AG09309 (cell line): ENCODE measurements around the gene GPD2.

Experiments used
- DNase-seq: peaks from one replicate; pipeline ENCODE4 v3.0.0-alpha.2; 2010; ENCODE audit warnings: low read depth
- H3K4me3 ChIP-seq: 2 replicates; pipeline ENCODE4 v1.5.1; 2011; ENCODE audit warnings: mild to moderate bottlenecking, low read depth, low read length, moderate library complexity; ENCODE audit not compliant: control insufficient read depth
- CTCF ChIP-seq: IDR thresholded peaks from 2 replicates; pipeline ENCODE4 v1.5.1; 2011; ENCODE audit warnings: mild to moderate bottlenecking, low read depth, low read length, inconsistent platforms; ENCODE audit not compliant: insufficient read depth, control insufficient read depth; ENCODE audit errors: missing control alignments

The GPD2 gene

DNA sequence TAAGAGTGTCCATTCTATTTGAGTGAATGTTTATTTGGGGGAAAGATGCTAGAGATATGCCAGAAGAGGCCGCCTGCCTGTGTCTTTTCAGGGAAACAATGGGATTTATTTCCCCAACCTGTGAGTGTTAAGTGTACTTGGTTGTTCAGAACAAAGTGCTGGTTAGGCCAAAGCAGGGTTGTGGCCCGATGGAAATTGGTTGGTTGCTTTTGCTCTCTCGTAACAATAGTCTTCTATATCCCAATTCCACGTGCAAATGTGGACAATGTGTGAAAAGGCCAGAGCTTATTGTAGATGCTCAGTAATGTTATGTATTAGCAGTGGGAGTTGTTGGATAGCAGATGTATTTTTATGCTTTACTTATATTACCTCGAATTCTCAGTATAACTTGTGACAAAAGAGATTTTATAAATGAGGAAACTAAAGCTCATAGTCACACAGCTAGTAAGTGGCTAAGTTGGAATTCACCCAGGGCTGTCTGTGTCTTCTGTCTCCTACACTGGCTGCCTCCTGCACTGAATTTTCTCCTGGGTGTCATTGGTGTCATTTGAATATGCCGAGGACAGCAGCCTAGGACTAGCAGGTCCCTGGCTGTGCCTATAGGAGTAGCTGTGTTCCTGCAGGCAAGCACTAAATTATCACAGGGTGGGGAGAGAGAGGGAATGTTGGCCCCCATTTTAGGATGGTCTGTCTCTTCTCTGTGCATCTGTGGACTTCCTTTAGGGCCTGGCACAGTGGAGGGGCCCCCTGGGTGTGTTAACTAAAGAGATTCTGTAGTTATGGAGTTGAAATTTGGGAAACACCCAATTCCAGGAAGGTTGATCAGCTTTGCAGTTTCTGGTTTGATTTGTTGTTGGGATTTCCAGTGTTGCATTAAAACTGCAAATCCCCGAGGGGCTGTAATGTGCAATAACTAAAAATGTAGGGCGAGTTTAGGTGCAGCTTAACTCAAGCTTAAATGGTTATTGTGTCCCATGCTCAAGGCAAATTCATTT is 21.6 kb downstream of the GPD2 start:
- no peak for TF ChIP-seq CTCF
- DNase-seq: no peak
- no peak overlapping the region for H3K4me3 ChIP-seq

DNA sequence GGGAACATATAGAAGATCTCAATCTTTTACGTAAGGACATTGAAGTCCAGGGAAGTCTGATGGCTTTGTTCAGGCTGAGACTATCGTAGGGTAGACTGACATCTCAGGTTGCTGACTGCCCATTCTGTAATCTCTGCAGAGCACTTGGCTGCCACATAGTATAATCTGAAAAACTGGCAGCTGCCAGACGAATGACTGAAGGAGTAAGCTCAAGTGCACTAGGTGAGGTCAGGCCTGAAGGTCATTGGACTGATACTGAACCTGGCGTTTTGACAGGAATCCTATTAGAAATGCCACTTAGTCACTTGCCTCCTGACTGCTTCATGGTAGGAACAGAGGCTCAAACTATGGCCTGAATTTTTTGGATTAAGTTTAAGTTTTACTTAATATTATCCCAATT is 23.5 kb downstream of the GPD2 start:
- TF ChIP-seq CTCF: no peak
- DNase-seq: no peak
- no peak overlapping the region for H3K4me3 ChIP-seq

GRCh38 chr2:156464106-156464505 is 27.9 kb downstream of the GPD2 start:
- no peak for DNase-seq
- TF ChIP-seq CTCF: no peak

DNA sequence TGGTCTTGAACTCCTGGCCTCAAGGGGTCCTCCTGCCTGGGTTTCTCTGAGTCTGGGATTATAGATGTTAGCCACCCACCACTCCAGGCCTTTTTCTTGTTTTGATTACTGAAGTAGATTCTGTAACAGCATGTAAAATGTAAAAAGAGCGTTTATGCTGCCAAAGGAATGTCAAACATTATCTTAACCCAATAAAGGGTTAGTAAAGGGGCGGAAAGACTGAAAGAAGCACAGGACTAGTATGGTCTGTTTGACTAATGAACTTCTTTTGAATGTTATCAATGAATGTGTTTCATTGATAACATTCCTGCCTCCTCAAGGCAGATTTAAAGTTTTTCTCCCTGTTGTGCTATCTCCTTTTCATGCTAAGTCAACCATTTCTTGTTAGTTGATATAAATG is 29.4 kb downstream of the GPD2 start:
- H3K4me3 ChIP-seq: no peak overlapping the region
- no peak for DNase-seq
- TF ChIP-seq CTCF: no peak

More at GRCh38 chr2:156464106-156464505, 27.9 kb downstream of the GPD2 start:
- H3K4me3 ChIP-seq: no peak overlapping the region

DNA sequence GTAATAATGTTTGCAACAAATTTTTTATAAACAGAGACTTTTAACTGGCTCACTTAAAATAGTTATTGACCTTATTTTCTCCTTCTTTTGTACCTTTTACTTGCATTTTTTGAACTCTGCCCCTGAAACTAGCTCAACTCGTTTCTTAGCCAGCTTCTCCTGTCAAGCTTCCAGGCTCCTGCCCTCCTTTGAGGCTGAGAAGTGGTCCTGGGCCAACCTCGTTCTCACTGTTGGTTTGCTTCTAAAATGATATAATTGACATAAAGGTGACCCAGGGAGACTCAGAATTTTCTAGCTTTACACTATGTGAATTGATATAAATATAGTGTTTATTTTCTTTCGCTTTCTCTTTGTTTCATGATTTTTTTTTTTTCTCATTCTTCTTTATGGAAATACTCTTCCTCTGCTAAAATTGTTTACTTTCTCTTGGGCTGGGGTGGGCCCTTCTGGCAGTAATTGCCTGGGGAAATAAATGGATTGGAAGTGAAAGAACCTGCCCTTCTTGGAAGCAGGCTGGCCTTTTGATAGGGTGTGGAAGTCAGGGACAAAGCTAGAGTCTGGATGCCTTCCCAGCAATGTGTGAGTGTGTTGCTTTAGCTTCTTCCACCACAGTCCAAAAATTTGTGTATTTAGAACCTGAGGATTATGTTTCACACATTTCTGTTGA is 30.7 kb downstream of the GPD2 start:
- peak; percentile 10 for DNase-seq
- TF ChIP-seq CTCF: no peak
- H3K4me3 ChIP-seq: no peak overlapping the region

GRCh38 chr2:156470975-156471583 is 34.9 kb downstream of the GPD2 start:
- no peak overlapping the region for H3K4me3 ChIP-seq
- no peak for DNase-seq
- no peak for TF ChIP-seq CTCF
